Measurements from ENCODE around the gene PACRG.
"Not testable (repeated sequence)": the region's sequence is repeated elsewhere in the genome, so short reads cannot be mapped to it uniquely, and the experiment has no call there.

PACRG gene

GRCh38 chr6:163300838-163301237 lies 573.1 kb downstream of the PACRG start:
- no peak for DNase-seq

- DNase-seq = no peak
These were observed 574.2 kb downstream of the PACRG start for GRCh38 chr6:163301726-163302635.

GRCh38 chr6:163302747-163303146 lies 575.0 kb downstream of the PACRG start:
- no peak for DNase-seq

GRCh38 chr6:163306000-163306399 lies 578.2 kb downstream of the PACRG start:
- DNase-seq = no peak

- DNase-seq = no peak
These were observed 581.1 kb downstream of the PACRG start for GRCh38 chr6:163308629-163309440.

GRCh38 chr6:163309491-163310026 lies 581.8 kb downstream of the PACRG start:
- no peak for DNase-seq

GRCh38 chr6:163310096-163310972 lies 582.6 kb downstream of the PACRG start:
- no peak for DNase-seq

GRCh38 chr6:163310973-163311383 lies 583.2 kb downstream of the PACRG start:
- DNase-seq = no peak

- DNase-seq = no peak
These were observed 584.1 kb downstream of the PACRG start for GRCh38 chr6:163311830-163312229.

GRCh38 chr6:163313566-163313965 lies 585.8 kb downstream of the PACRG start:
- DNase-seq = no peak

GRCh38 chr6:163313981-163314380 lies 586.2 kb downstream of the PACRG start:
- no peak for DNase-seq

GRCh38 chr6:163314791-163315470 lies 587.2 kb downstream of the PACRG start:
- DNase-seq = no peak

GRCh38 chr6:163316866-163317495 lies 589.2 kb downstream of the PACRG start:
- not testable (repeated sequence) for DNase-seq

- DNase-seq = no peak
These were observed 590.5 kb downstream of the PACRG start for GRCh38 chr6:163318071-163318786.

GRCh38 chr6:163319609-163320366 lies 592.0 kb downstream of the PACRG start:
- no peak for DNase-seq

GRCh38 chr6:163320402-163320801 lies 592.6 kb downstream of the PACRG start:
- DNase-seq = no peak

GRCh38 chr6:163320804-163321203 lies 593.0 kb downstream of the PACRG start:
- DNase-seq = no peak

GRCh38 chr6:163321717-163322116 lies 593.9 kb downstream of the PACRG start:
- no peak for DNase-seq

GRCh38 chr6:163323274-163323673 lies 595.5 kb downstream of the PACRG start:
- no peak for DNase-seq

- DNase-seq = no peak
These were observed 595.9 kb downstream of the PACRG start for GRCh38 chr6:163323705-163324104.

Data from activated gamma-delta T cell (primary cell).